Stimulated activated CD8-positive, alpha-beta memory T cell treated with anti-CD3 and anti-CD28 coated beads, Interleukin-2, amount 100 ng/mL, for 1 hour (primary cell): ENCODE data around the gene MCM5.

ENCODE experiments used
- DNase-seq, 2 donors: peaks; one replicate each; pipeline ENCODE4 v3.0.0-alpha.2; 2020; ENCODE audit warnings: low read depth in 2 of 2

The MCM5 gene

GRCh38 chr22:35403356-35403755 lies 3.4 kb downstream of the MCM5 start:
- no peak for DNase-seq

DNA sequence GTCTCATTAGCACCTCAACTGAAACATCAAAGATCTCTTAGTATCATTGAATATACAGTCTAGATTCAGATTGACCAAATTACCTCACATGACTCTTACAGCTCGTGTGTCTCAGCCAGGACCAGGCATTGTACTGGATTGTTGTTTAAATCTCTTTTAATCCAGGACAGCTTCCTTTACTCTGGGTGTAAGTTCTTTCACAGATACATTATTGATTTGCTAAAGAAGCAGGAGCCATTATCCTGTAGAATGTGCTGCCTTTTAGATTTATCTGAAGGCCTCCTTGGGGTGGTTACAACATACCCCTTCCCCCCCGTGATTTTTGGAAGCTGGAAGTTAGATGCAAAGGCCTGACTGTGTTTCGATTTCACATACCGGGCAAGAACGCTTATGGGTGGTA lies 4.2 kb downstream of the MCM5 start:
- DNase-seq = no peak

DNA sequence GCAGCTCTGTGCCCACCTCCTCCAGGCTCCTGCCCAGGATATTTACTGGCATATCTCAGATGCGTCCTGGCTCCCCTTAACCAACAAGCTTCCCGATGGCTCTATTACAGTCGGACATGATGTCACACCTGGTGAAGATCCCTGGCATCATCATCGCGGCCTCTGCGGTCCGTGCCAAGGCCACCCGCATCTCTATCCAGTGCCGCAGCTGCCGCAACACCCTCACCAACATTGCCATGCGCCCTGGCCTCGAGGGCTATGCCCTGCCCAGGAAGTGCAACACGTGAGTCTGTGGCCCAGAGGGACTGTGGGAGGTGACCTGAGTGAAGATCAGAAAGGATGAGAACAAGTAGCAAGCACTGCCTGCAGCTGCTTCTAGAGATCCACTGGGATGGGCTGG lies 6.5 kb downstream of the MCM5 start:
- DNase-seq = no peak

DNA sequence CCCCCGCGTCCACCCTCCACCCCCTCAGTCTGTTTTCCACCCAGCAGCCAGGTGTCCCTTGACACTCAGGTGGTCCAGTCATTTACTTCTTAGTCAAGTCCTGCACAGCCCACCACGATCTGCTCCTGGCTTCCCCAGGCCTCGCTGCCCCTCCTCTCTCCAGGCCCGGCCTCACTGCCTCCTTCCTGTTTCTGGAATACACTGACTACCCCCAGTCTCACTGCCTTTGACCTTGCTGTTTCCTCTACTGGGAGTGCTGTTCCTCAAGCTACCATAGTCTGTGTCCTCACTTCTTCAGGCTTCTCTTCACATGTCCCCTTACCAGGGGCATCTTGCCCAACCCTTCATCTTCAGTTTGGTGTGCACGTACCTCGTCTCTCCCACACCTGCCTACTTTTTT lies 7.4 kb downstream of the MCM5 start:
- DNase-seq = no peak

DNA sequence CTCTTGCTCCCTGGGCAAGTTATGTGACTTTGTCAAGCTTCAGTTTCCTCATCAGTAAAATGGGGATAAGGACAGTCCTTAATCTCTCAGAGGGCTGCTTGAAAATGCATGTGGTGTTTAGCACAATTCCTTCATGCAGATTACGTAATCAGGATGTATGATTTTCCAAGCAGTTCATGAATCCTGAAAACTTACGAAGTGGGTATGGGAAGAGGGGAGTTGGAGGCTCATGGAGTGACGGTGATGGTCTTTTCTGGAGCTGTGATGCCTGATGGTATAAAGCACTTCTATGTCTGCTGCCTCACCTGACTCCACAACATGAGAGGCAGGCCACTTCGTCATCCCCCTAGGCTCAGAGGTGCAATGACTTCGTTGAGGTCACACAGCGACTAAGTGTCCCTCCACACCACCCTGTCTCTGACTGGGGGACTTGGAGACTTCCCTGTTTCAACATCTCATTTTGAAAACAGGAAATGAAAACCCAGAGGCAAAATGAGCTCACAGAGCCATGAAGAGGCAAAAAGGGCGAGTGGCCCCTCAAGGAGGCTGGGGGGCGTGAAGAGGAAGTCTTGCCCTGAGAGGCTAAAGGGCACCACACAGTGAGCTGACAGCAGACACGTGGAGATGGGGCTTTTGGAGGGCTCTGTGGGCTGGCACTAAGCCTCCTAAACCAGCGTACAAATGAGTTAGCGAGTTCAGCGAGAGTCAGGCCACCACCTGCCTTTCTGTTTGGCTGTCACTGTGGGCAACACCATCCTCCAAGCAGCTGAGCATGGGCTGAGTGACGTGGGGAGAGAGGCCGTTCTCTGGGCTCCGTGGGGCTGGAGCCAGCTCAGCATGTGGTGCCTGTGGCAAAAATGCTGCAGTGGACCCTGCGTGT lies 10.1 kb downstream of the MCM5 start:
- no peak for DNase-seq

- DNase-seq = no peak
Observed at GRCh38 chr22:35410663-35411034, 10.7 kb downstream of the MCM5 start.

- DNase-seq = no peak
Observed at GRCh38 chr22:35411102-35411501, 11.2 kb downstream of the MCM5 start.

- DNase-seq = no peak
Observed at GRCh38 chr22:35413624-35414023, 13.7 kb downstream of the MCM5 start.

DNA sequence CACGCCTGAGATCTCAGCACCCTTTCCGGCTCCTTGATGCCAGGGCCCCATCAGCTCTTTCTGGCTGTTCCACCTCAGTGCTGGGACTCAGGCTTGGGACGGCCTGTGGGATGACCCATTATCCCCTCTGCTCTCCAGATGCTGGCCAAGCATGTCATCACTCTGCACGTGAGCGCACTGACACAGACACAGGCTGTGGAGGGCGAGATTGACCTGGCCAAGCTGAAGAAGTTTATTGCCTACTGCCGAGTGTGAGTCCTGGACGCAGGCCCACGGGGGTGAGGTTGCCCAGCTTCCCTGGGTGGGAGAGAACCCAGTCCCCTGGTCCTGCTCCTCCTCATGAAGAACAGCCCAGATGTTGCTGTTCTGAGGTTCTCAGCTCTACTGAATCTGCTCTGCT lies 17.7 kb downstream of the MCM5 start:
- no peak for DNase-seq

DNA sequence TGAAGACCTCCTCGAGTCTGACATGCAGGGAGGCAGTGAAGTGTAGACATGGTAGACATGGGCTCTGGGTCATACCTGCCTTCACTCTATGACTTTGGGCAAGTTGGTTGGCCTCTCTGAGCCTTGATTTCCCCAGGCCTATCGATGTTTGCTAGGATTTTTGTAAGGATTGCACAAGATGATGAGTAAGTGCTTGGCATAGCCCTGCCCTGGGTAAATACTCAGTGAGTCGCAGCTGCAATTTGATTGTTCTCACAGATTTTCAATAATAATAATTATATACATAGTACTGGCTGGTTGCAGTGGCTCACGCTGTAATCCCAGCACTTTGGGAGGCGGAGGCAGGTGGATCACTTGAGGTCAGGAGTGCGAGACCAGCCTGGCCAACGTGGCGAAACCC lies 18.1 kb downstream of the MCM5 start:
- DNase-seq = no peak

DNA sequence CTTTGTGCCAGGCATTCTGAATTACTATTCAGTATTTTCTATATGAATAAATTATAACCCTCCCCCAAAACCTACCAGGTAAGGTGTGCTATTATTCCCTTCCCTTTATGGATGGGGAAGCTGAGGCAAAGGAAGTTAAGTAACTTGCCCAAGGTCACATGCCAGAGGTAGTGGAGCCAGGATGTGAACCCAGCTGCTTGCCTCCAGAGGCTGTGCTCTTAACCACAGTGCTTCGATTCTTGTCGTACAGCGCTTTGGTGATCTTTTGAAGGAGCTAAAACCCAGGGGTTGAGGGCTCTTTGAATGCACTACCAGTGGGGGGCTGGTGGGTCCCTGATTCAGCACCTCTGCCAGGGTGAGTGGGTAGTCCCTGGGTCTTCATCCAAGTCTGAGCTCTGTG lies 18.8 kb downstream of the MCM5 start:
- no peak for DNase-seq

DNA sequence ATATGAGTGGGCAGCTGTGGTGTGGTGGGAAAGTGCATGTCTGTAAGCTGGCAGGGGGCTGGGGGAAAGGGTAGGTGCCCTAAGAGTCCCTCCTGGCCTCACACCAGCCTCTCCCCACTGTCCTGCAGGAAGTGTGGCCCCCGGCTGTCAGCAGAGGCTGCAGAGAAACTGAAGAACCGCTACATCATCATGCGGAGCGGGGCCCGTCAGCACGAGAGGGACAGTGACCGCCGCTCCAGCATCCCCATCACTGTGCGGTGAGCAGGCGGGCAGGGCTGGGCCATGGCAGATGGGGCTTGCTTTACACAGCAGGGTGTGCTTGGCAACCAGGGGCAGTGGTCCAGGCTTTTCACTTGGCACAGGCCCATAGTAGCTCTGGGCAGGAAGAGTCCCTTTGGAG lies 19.8 kb downstream of the MCM5 start:
- DNase-seq = no peak

- DNase-seq = no peak
Observed at GRCh38 chr22:35421121-35421520, 21.2 kb downstream of the MCM5 start.

DNA sequence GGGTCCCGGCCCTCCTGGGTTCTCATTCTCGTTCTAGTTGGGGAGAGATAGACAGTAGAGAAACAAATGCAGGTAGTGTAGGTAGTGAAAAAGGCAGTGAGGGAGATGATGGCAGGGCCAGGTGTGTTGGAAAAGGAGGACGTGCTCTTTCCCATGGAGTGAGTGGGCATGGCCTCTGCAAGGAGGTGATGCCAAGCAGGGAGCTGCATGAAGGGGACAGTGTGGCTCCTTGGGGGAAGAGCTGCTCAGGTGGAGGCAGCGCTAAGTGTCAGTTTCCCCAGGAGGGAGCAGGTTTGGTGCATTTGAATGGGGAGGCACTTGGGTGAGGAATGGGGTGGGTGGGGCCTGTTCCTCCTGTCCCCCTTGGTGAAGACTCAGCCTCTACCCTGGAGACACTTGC lies 22.2 kb downstream of the MCM5 start:
- DNase-seq = no peak

GRCh38 chr22:35422936-35423335 lies 23.0 kb downstream of the MCM5 start:
- no peak for DNase-seq

DNA sequence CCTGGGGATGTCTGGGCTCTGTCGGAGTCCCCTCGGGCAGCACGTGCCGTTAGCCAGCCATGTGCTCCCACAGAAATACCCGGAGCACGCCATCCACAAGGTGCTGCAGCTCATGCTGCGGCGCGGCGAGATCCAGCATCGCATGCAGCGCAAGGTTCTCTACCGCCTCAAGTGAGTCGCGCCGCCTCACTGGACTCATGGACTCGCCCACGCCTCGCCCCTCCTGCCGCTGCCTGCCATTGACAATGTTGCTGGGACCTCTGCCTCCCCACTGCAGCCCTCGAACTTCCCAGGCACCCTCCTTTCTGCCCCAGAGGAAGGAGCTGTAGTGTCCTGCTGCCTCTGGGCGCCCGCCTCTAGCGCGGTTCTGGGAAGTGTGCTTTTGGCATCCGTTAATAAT lies 24.1 kb downstream of the MCM5 start:
- no peak for DNase-seq

GRCh38 chr22:35424761-35425160 lies 24.8 kb downstream of the MCM5 start:
- DNase-seq = no peak

DNA sequence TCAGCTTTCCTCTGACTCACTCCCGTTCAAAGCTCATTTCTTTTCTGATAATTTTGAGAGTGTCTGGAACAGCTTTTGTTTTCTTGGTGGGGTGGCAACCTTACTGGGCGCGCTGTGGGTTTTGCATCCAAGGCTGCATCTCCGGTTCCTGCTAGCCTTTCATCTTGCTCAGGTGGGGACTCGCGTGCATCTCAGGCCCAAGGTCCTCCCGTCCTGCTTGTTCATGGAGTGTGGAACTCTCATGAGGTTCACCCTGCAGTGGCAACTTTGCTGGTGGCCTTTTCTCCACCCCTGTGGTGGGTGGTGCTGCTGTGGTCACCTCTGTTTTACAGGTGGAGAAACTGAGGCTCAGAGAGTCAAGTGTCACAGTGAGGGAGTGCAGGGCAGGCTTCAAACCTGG lies 25.6 kb downstream of the MCM5 start:
- no peak for DNase-seq

DNA sequence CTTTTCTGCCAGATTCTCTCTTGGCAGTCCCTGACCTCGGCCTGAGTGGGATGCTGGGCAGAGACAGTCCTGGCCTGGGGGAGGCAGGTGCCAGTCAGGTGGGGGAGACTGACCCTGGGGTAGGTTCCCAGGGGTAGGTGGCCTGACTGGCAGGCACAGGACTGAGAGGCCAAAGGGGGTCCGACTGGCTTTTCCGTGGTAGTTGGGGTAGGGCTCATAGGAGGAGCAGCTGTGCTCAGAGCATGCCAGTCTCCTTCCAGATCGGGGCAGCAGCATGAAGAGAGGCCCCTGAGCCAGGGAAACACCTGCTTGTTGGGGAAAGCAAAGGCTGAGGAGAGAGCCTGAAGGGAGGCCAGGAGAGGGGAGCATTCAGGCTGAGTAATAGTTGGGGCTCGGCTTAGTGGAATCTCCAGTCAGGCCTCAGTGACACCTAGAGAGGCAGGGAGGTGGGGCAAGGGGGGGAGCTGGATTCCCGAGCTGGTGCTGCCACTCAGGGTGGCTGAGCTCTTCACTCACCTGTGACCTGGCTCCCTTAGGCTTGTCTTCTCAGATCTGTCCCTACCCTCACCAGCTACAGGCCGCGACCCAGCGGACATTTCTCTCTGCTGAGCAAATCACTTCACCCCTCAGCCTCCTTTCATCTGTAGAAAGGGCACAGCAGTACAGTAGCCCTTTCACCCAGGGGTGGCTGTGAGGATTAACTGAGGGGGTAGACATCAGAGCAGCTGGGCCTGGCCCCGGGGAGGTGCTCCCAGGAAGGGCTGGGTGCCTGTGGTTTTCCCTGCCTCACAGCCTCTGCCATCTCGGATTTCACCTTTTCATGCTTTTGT lies 26.2 kb downstream of the MCM5 start:
- DNase-seq = no peak

GRCh38 chr22:35426801-35427140 lies 26.8 kb downstream of the MCM5 start:
- DNase-seq = no peak

DNA sequence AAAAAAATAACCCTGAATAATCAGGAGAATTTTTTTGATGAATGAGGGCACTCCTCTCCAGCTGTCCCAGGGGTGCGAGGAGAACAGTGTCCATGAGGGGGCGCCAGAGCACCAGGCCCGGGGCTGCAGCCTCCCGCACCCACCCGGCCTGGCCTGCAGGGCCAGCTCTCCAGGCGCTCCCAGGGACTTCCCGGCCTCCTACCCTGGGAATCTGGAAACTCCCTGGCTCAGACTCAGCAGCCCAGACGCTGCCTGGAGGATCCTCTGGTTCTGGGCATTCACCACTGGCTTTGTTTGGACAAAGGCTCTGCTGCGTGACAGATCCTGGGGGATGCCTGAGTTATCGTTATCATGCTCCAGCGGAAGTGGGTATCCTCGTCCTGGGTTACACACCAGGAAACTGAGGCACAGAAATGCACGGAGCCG lies 31.0 kb downstream of the MCM5 start:
- peak; percentile 38 to 46 for DNase-seq

DNA sequence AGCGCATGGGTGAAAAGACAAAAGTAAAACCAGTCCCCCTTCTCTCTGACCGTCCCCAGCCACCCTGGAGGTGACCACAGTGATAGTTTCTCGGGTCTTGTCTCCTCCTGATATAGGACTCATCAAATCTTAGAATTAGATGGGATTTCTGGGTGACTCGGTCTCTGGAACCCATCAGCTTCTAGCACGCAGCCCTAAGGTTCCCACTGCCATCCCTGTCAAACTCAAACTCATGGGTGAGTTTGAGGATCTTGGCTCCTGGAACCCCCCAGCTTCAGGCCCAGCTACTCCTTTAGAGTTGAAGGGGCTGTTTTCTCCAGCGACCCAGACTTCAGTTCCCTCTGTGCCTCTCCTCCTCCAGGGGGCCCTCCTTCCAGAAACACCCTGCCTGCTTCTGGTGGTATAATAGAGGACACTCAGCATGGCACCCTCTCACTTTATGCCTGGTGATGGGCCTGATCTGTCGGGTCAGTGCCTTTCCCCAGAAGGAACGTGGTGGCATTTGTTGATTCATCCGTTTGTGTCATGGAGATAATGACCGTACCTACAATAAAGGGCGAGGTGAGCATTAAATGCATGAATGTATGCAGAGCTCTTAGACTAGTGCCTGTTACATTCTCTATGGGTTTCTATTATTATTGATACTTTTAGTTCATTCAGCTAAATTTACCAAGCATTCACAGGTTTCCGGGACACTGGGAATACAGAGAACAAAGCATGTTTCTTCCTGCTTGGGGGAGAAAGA lies 31.7 kb downstream of the MCM5 start:
- no peak for DNase-seq
